Measurements from ENCODE around the gene TTYH1. TPM values are rescaled to one million over a fixed set of nuclear protein-coding genes. Genes with fewer than 3 reads are reported as not detected.

TTYH1 gene
- total and polyA plus RNA-seq, 9 of the 15 experiments (the other 6 are each of a cell fraction or from before 2014, with no cell fraction given), result 0.08 TPM; not detected in 8

DNA sequence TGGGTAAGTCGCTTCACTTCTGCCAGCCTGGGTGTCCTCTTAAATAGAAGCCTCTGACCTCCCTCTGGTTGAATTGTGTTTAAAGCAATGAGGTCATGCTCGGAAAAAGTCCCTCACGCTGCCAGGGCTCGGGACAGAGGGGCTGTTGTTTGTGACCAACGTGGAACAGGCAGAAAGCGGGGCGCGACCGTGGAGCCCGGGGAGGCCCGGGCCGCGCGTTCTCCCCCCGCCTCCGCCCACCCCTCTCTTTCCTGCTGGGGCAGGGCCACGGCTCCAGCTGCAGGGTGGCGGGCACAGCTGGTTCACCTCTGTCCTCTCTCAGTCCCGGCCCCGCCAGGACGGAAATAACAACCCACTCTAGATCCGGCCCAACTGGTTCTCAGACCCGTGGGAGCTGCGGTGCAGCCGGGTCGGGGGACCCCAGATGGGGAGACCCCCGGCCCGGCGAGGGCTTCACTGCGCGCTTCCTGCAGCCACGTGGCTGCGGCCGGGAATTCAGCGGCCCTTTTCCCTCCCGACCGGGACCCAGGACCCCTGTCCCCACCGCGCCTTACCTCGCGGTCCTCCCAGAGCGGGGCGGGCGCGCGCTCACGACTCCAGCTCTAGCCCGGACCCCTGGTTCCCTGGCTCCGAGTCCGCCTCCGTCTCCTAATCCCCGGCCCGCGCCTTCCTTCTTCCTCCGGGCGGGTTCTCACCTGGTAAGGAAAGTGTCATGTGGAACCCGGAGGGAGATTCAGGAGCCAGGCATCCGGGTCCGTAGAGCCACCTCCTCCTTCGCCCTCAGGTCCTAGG, 55.9 kb downstream of the TTYH1 start:
- Histone ChIP-seq H3K79me2 (ENCODE audit: control insufficient read depth, insufficient read depth, low read length) (no peaks in the 10 kb centered on the region), H3K27me3 (ENCODE audit: control insufficient read depth in 2 of 2, insufficient read depth in 2 of 2, low read length in 2 of 2) (peaks cover 13 to 41% of the 10 kb centered on the region in 2 experiments), H3K9me1 (ENCODE audit: control insufficient read depth, insufficient read depth, low read length) (no peaks in the 10 kb centered on the region), H3K4me1 (replicated peaks in 1 of 2; ENCODE audit: control insufficient read depth in 2 of 2, insufficient read depth in 2 of 2, low read length in 2 of 2) (peaks cover 0 to 20% of the 10 kb centered on the region in 2 experiments; a peak in 2 of 5 replicates), H3K4me3 (no peak overlapping the region), H3K9me3 (replicated peaks; ENCODE audit: control insufficient read depth, insufficient read depth, low read depth, low read length) (no peaks in the 10 kb centered on the region), H2AFZ (ENCODE audit: low read depth, low read length) (no peak overlapping the region), H4K20me1 (replicated peaks; ENCODE audit: control insufficient read depth, insufficient read depth, low read length) (0 out of 2 replicates have a peak, but pooled peaks cover 3% of the 10 kb centered on the region), H3K9ac (ENCODE audit: insufficient read depth in 1 of 2, low read depth in 2 of 2, low read length in 2 of 2) (no peak overlapping the region), H3K36me3 (ENCODE audit: control insufficient read depth, insufficient read depth, low read length) (no peaks in the 10 kb centered on the region), H3K27ac (ENCODE audit: extremely low read depth, low read depth, low read length) (no peak overlapping the region), H3K4me2 (ENCODE audit: insufficient read depth, low read length) (no peak overlapping the region)
- intact Hi-C loops (cut with micrococcal nuclease), result no loop called here
- TF ChIP-seq ZBTB7A (IDR thresholded peaks at IDR 0.05; ENCODE audit: borderline replicate concordance, control insufficient read depth, low read depth, low read length) (peak; percentile 23; the same call in 1 of the 2 replicates), SRF (CRISPR knock-in tag; IDR thresholded peaks at IDR 0.05) (no peak), ATF1 (CRISPR knock-in tag; IDR thresholded peaks at IDR 0.05) (no peak), ATF1 (tag; IDR thresholded peaks at IDR 0.05) (no peak)
- DNase-seq (ENCODE audit: extremely low read depth in 1 of 4, low spot score in 3 of 4), result peak in 1 of 4 experiments; percentile 7
- no peak for FAIRE-seq
- BruUV-seq (replicated peaks), result no TSS peak
- no peak for ATAC-seq
- in situ Hi-C loops (cut with MboI), result no loop called here
- CTCF ChIA-PET (ENCODE audit: low intra/inter-chr PET ratio), result no interaction called here
- 28% methylated on average over 49 of the region's 60 CpGs for WGBS (ENCODE audit: insufficient coverage, low coverage, missing lambda C conversion rate)
- POLR2A ChIA-PET, result interaction anchor here (0.8 to 1.1 kb wide), 2 partner anchors 15 to 19 kb away, joined by 3 read pairs; no protein-coding TSS in a partner anchor

All from K562 (cell line).